HG03354 (cell line): ENCODE results near the gene F2.
"Not testable (repeated sequence)": the region's sequence is repeated elsewhere in the genome, so short reads cannot be mapped to it uniquely, and the experiment has no call there.

Experiments
- ATAC-seq: cut with Tn5 transposase; IDR thresholded peaks from one replicate; pipeline ENCODE4 v1.9.1; 2021; ENCODE audit warnings: mild to moderate bottlenecking; ENCODE audit not compliant: unreplicated experiment, poor library complexity, severe bottlenecking

F2 gene

GRCh38 chr11:46710821-46711269 lies 8.2 kb upstream of the F2 start:
- no peak for ATAC-seq

DNA sequence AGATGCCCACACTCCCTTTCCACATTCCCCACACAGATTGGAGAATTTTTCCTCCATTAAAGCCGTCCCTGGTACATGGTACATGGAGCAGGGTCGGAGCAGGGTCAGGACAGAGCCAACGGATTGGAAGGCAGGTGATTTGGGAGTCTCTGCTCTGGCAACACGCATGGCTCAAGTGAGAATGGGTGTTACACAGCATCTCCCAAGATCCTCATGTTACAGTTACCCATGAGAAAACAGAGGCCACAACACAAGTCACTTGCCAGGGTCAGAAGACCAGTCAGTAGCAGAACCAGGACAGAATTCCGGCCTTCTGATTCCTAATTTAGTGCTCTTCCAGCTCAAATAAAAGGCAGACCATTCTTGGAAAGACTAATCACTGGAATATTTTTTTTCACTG lies 7.7 kb upstream of the F2 start:
- no peak for ATAC-seq

DNA sequence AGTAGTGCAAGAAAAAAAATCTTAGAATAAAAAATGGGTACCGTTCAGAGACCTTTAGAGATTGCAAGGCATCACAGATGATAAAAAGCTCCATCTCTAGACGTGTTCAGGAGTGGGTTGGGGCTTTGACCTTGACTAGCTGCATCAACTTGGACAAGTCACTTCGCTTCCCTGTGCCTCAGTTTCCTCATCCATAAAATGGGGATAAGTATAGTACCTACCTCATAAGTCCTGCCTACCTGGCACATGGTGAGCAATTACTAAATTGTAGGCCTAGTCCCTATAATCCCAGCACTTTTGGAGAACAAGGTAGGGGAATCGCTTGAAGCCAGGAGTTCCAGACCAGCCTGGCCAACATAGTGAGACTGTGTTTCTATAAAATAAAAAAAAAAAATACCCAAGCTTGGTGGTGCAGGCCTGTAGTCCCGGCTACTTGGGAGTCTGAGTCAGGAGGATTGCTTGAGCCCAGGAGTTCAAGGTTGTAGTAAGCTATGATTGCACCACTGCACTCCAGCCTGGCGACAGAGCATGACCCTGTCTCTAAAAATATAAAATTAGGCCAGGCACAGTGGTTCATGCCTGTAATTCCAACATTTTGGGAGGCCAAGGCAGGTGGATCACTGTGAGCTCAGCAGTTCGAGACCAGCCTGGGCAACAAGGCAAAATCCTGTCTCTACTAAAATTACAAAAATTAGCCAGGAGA lies 6.0 kb upstream of the F2 start:
- ATAC-seq, result no peak

DNA sequence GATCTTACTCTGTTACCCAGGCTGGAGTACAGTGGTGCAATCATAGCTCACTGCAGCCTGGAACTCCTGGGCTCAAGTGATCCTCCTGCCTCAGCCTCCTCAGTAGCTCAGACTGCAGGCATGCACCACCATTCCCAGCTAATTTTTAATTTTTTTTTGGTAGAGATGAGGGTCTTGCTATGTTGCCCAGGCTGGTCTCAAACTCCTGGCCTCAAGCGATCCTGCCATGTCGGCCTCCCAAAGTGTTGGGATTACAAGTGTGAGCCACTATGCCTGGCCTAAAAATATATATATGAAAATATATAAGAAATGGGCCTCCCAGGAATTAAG lies 1.2 kb upstream of the F2 start:
- ATAC-seq, result not testable (repeated sequence)

- no peak for ATAC-seq
These were observed 626 bp upstream of the F2 start for GRCh38 chr11:46718155-46719019.

DNA sequence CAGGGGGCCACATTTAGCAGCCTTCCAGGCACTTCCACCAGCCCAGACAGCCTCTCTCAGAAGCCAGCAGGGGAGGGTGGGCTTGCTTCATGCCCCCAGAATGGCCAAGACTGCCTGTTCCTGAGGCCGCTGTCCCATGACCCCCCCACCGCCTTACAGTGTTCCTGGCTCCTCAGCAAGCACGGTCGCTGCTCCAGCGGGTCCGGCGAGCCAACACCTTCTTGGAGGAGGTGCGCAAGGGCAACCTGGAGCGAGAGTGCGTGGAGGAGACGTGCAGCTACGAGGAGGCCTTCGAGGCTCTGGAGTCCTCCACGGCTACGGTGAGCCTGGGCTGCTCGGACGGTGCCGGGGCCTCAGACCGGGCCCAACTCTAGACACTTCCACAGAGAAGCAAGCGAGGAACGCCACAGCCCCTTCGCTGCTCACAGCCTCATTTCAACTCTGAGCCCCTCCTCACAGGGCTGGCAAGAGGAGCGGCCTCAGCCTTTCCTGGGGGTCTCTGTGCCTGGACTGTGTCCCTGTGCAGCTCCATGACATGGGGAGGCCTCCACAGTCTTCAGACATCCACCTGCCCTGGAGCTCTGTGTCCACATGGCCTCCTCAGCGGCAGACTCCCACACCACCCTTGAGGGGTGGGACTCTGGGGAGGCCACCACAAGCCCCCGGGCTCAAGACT lies 668 bp downstream of the F2 start:
- ATAC-seq, result no peak

DNA sequence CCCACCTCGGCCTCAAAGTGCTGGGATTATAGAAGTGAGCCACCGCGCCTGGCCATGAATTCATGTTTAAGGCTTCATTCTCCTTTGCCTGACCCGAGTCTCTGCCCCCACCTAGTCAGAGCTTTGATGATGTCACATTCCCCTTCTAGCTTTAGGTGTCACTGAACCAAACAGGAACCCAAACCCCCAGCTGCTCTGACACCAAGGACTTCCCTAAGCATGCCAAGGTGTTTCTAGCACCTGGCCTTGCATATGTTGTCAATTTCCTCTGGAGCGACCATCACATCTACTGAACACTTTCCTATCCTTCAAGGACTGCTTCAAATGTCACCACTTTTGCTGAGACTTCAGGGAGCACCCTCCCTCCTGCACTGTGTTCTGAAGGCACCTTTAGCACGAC lies 2.3 kb downstream of the F2 start:
- ATAC-seq, result no peak

DNA sequence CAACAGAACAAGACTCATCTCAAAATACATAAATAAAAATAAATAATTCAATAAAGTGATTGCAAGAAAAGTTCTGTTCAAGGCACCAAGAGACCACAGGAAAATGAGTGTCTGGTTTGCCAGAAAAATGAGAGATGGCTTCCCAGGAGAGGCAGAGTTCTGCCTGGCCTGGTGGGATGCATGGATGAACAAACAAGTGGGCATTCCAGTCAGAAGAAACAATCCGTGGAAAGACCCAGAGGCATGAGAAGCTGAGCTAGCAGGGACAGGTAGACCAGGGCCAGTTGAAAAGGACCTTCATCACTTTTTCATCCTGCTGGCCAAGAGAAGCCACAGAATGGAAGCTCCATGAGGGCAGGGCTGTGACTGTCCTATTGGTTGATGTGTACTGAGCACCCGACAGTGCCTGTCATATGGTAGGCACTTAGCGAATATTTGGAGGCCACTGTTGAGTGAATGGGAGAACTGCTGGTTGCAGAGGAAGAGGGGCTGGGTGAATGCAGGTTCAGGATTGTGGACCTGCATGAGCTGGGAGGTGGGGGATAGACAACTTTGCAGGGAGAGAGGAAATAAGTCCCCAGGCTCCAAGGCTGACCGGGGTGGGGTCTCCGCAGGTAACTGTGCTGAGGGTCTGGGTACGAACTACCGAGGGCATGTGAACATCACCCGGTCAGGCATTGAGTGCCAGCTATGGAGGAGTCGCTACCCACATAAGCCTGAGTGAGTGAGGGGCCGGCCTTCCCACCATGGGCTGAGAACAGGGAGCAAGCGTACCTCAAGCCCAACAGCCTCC lies 3.7 kb downstream of the F2 start:
- no peak for ATAC-seq

GRCh38 chr11:46723359-46723680 lies 4.3 kb downstream of the F2 start:
- ATAC-seq, result no peak

DNA sequence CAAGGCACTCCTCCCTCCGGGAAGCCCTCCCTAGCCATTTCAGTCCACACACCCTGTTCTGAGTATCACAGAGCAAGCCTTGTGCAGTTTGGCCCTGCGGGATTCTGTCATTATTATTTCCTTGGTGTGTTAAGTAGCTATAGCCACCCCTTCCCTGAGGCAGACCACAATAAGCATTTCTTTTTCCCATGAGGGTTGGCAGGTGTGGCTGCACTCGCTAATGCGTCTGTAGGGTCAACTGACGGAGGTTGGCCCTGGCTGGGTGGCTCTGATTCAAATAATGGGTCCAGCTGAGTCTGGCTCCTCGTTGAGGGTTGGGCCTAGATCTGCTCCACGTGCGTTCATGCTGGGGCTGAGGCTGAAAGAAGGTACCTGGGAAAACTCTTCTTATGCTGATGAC lies 5.1 kb downstream of the F2 start:
- no peak for ATAC-seq

GRCh38 chr11:46725338-46726205 lies 6.6 kb downstream of the F2 start:
- ATAC-seq, result no peak

DNA sequence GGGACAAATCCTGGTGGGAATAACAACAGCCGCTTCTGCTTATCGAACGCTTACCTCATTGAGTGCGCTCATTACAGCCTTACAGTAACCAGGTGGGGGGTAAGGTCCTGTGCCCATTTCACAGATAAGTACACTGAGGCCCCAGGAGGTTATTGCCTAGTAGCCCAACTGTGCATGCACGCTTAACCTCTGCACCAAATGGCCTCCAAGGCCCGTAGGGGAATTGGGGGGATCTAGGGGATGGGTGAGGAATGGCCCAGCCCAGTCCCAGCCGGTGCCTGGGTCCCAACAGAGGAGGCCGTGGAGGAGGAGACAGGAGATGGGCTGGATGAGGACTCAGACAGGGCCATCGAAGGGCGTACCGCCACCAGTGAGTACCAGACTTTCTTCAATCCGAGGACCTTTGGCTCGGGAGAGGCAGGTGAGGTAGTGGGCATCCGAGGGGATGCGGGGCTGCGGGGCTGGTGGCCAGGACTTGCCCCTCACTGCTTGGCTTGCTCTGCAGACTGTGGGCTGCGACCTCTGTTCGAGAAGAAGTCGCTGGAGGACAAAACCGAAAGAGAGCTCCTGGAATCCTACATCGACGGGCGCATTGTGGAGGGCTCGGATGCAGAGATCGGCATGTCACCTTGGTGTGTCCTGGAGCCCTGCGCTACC lies 7.3 kb downstream of the F2 start:
- no peak for ATAC-seq

- ATAC-seq, result no peak
These were observed 9.1 kb downstream of the F2 start for GRCh38 chr11:46727952-46728658.

DNA sequence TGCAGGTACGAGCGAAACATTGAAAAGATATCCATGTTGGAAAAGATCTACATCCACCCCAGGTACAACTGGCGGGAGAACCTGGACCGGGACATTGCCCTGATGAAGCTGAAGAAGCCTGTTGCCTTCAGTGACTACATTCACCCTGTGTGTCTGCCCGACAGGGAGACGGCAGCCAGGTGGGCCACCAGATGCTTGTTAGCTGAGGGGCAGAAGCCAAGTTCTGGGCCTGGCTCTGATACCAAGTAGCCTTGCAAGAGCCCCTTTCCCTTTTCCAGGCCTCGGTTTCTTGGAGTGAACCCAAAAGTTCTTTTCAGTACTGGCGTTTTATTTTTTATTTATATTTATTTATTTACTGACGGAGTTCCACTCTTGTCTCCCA lies 9.6 kb downstream of the F2 start:
- no peak for ATAC-seq

GRCh38 chr11:46729110-46730027 lies 10.4 kb downstream of the F2 start:
- ATAC-seq, result no peak

DNA sequence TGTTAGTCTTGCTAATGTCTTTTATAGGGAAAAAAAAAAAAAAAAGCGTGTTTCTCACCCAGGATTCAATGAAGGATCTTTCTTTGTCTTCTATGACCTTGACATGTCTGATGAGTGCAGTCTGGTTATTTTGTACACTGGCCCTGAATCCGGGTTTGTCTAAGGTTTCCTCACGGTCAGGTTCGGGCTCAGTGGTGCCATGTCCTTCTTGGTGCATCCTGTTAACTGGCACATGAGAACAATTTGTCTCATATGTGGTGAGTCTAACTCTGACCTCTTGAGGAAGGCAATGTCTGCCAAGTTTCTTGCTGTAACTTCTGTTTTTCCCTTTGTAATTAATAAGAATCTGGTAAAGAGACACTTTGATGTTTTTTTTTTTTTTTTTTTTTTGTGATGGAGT lies 12.5 kb downstream of the F2 start:
- ATAC-seq, result no peak

- no peak for ATAC-seq
These were observed 14.2 kb downstream of the F2 start for GRCh38 chr11:46733234-46733633.
